ENCODE measurements around the gene FBXW5. TPM values are rescaled to one million over a fixed set of nuclear protein-coding genes. Genes with fewer than 3 reads are reported as not detected.
A peak's percentile ranks its signal among the peaks of the same experiment; 100 is the strongest.

FBXW5 gene
- total and polyA plus RNA-seq, 4 donors = 52.0 to 107 (median 97.2) TPM

GRCh38 chr9:136949817-136950655 lies 5.5 kb upstream of the FBXW5 start:
- under 1% methylated on average over 63 of the region's 63 CpGs for WGBS (ENCODE audit: insufficient coverage)

GRCh38 chr9:136949239-136949816 lies 4.8 kb upstream of the FBXW5 start:
- Histone ChIP-seq H3K9me3 (ENCODE audit: control insufficient read depth, insufficient read depth, low read length) (no peaks in the 10 kb centered on the region), H3K4me1 (ENCODE audit: control insufficient read depth, insufficient read depth, low read length) (peaks cover 73% of the 10 kb centered on the region), H3K36me3 (ENCODE audit: control insufficient read depth, insufficient read depth, low read length) (no peaks in the 10 kb centered on the region), H3K27ac (ENCODE audit: low read depth, low read length) (peak overlapping the region; percentile 89), H3K27me3 (ENCODE audit: control insufficient read depth, insufficient read depth, low read length) (no peaks in the 10 kb centered on the region), H3K4me3 (ENCODE audit: low read depth, low read length) (peak overlapping the region; percentile 78)
- 21% methylated on average over 17 of the region's 22 CpGs for WGBS (ENCODE audit: insufficient coverage)
- DNase-seq (ENCODE audit: low read depth in 4 of 6, low spot score in 6 of 6) = no peak

More at GRCh38 chr9:136949817-136950655, 5.5 kb upstream of the FBXW5 start:
- H3K36me3 ChIP-seq (ENCODE audit: control insufficient read depth, insufficient read depth, low read length) = no peaks in the 10 kb centered on the region
- peak; percentile 78 to 99 (median 92) for DNase-seq (ENCODE audit: low read depth in 4 of 6, low spot score in 6 of 6)
- H3K9me3 ChIP-seq (ENCODE audit: control insufficient read depth, insufficient read depth, low read length) = no peaks in the 10 kb centered on the region
- no peaks in the 10 kb centered on the region for H3K27me3 ChIP-seq (ENCODE audit: control insufficient read depth, insufficient read depth, low read length)
- peak overlapping the region; percentile 78 for H3K4me3 ChIP-seq (ENCODE audit: low read depth, low read length)
- peaks cover 69% of the 10 kb centered on the region for H3K4me1 ChIP-seq (ENCODE audit: control insufficient read depth, insufficient read depth, low read length)
- peak overlapping the region; percentile 89 for H3K27ac ChIP-seq (ENCODE audit: low read depth, low read length)

- Histone ChIP-seq H3K4me3 (ENCODE audit: low read depth, low read length) (no peak overlapping the region), H3K4me1 (ENCODE audit: control insufficient read depth, insufficient read depth, low read length) (peaks cover 79% of the 10 kb centered on the region), H3K9me3 (ENCODE audit: control insufficient read depth, insufficient read depth, low read length) (no peaks in the 10 kb centered on the region), H3K27ac (ENCODE audit: low read depth, low read length) (peak overlapping the region; percentile 47), H3K36me3 (ENCODE audit: control insufficient read depth, insufficient read depth, low read length) (peaks cover 9% of the 10 kb centered on the region), H3K27me3 (ENCODE audit: control insufficient read depth, insufficient read depth, low read length) (no peaks in the 10 kb centered on the region)
- WGBS (ENCODE audit: insufficient coverage) = 24% methylated on average over 10 of the region's 15 CpGs
- DNase-seq (ENCODE audit: low read depth in 4 of 6, low spot score in 6 of 6) = peak in 1 of 6 donors; percentile 24
Observed at GRCh38 chr9:136947955-136948510, 3.5 kb upstream of the FBXW5 start.

- peak overlapping the region; percentile 47 for H3K27ac ChIP-seq (ENCODE audit: low read depth, low read length)
- 56% methylated on average over 21 of the region's 26 CpGs for WGBS (ENCODE audit: insufficient coverage)
- no peaks in the 10 kb centered on the region for H3K9me3 ChIP-seq (ENCODE audit: control insufficient read depth, insufficient read depth, low read length)
- peaks cover 16% of the 10 kb centered on the region for H3K36me3 ChIP-seq (ENCODE audit: control insufficient read depth, insufficient read depth, low read length)
- H3K4me3 ChIP-seq (ENCODE audit: low read depth, low read length) = no peak overlapping the region
- H3K27me3 ChIP-seq (ENCODE audit: control insufficient read depth, insufficient read depth, low read length) = no peaks in the 10 kb centered on the region
- DNase-seq (ENCODE audit: low read depth in 4 of 6, low spot score in 6 of 6) = no peak
- H3K4me1 ChIP-seq (ENCODE audit: control insufficient read depth, insufficient read depth, low read length) = peaks cover 75% of the 10 kb centered on the region
Observed at GRCh38 chr9:136947028-136947891, 2.7 kb upstream of the FBXW5 start.

- no peak for DNase-seq (ENCODE audit: low read depth in 4 of 6, low spot score in 6 of 6)
- no peak overlapping the region for H3K27ac ChIP-seq (ENCODE audit: low read depth, low read length)
- no peak overlapping the region for H3K4me3 ChIP-seq (ENCODE audit: low read depth, low read length)
- 68% methylated on average over 24 of the region's 27 CpGs for WGBS (ENCODE audit: insufficient coverage)
- no peaks in the 10 kb centered on the region for H3K9me3 ChIP-seq (ENCODE audit: control insufficient read depth, insufficient read depth, low read length)
- H3K4me1 ChIP-seq (ENCODE audit: control insufficient read depth, insufficient read depth, low read length) = peaks cover 66% of the 10 kb centered on the region
- H3K27me3 ChIP-seq (ENCODE audit: control insufficient read depth, insufficient read depth, low read length) = no peaks in the 10 kb centered on the region
- H3K36me3 ChIP-seq (ENCODE audit: control insufficient read depth, insufficient read depth, low read length) = peaks cover 25% of the 10 kb centered on the region
Observed at GRCh38 chr9:136946228-136947027, 1.9 kb upstream of the FBXW5 start.

GRCh38 chr9:136945333-136946227 lies 1.0 kb upstream of the FBXW5 start:
- DNase-seq (ENCODE audit: low read depth in 4 of 6, low spot score in 6 of 6) = no peak
- no peak overlapping the region for H3K27ac ChIP-seq (ENCODE audit: low read depth, low read length)
- peaks cover 58% of the 10 kb centered on the region for H3K4me1 ChIP-seq (ENCODE audit: control insufficient read depth, insufficient read depth, low read length)
- H3K27me3 ChIP-seq (ENCODE audit: control insufficient read depth, insufficient read depth, low read length) = no peaks in the 10 kb centered on the region
- H3K9me3 ChIP-seq (ENCODE audit: control insufficient read depth, insufficient read depth, low read length) = no peaks in the 10 kb centered on the region
- no peak overlapping the region for H3K4me3 ChIP-seq (ENCODE audit: low read depth, low read length)
- 87% methylated on average over 28 of the region's 30 CpGs for WGBS (ENCODE audit: insufficient coverage)
- peaks cover 33% of the 10 kb centered on the region for H3K36me3 ChIP-seq (ENCODE audit: control insufficient read depth, insufficient read depth, low read length)

- H3K36me3 ChIP-seq (ENCODE audit: control insufficient read depth, insufficient read depth, low read length) = peaks cover 47% of the 10 kb centered on the region
- H3K27ac ChIP-seq (ENCODE audit: low read depth, low read length) = no peak overlapping the region
- H3K27me3 ChIP-seq (ENCODE audit: control insufficient read depth, insufficient read depth, low read length) = no peaks in the 10 kb centered on the region
- H3K4me1 ChIP-seq (ENCODE audit: control insufficient read depth, insufficient read depth, low read length) = peaks cover 47% of the 10 kb centered on the region
- H3K4me3 ChIP-seq (ENCODE audit: low read depth, low read length) = peak overlapping the region; percentile 78
- no peak for DNase-seq (ENCODE audit: low read depth in 4 of 6, low spot score in 6 of 6)
- H3K9me3 ChIP-seq (ENCODE audit: control insufficient read depth, insufficient read depth, low read length) = no peaks in the 10 kb centered on the region
- WGBS (ENCODE audit: insufficient coverage) = under 1% methylated on average over 45 of the region's 45 CpGs
Observed at GRCh38 chr9:136944212-136944518, 373 bp downstream of the FBXW5 start.

All from spinal cord (tissue), 10 donors.